Common myeloid progenitor, CD34-positive (primary cell): ENCODE measurements around the gene TEAD1.

Experiments
- CTCF ChIA-PET: fragments of 350-600 bp; sonication (Branson Sonifier 250); formaldehyde crosslinking; loops from one replicate; lab custom pipeline; 2021; ENCODE audit warnings: antibody characterized with exemption; lab: Charles Lee
- POLR2A ChIA-PET: fragments of 350-600 bp; sonication (Branson Sonifier 250); formaldehyde crosslinking; loops from one replicate; lab custom pipeline; 2021; ENCODE audit warnings: antibody characterized with exemption; lab: Charles Lee
- DNase-seq, 3 donors: peaks; one replicate each; pipeline versions ENCODE4 v3.0.0 to v3.0.0-alpha.2; 2013
- H3K27ac ChIP-seq, 2 experiments: 1 replicate in 1 of 2; 2 replicates in 1 of 2; pipeline ENCODE4 v1.7.0; 2013; ENCODE audit warnings: inconsistent platforms in 2 of 2, low read length in 2 of 2, mild to moderate bottlenecking in 2 of 2, low read depth in 1 of 2, moderate library complexity in 1 of 2; ENCODE audit not compliant: severe bottlenecking in 2 of 2, insufficient read depth in 1 of 2, poor library complexity in 1 of 2
- H3K27me3 ChIP-seq, 5 experiments: replicated peaks in 2 of 5; 1 replicate in 3 of 5; 2 replicates in 2 of 5; pipeline versions ENCODE4 v1.6.1 to v1.7.0; 2013; ENCODE audit warnings: low read length in 4 of 5, mild to moderate bottlenecking in 2 of 5, moderate library complexity in 2 of 5, inconsistent platforms in 1 of 5; ENCODE audit not compliant: insufficient read depth in 5 of 5, control insufficient read depth in 4 of 5
- H3K36me3 ChIP-seq, 4 experiments: 1 replicate in 2 of 4; 2 replicates in 2 of 4; pipeline versions ENCODE4 v1.6.1 to v1.7.0; 2013; ENCODE audit warnings: low read length in 3 of 4, control low read depth in 1 of 4, mild to moderate bottlenecking in 1 of 4; ENCODE audit not compliant: control insufficient read depth in 4 of 4, insufficient read depth in 4 of 4
- H3K4me1 ChIP-seq, 4 experiments: 1 replicate in 3 of 4; 2 replicates in 1 of 4; pipeline versions ENCODE4 v1.6.1 to v1.7.1; 2013; ENCODE audit warnings: low read length in 3 of 4, mild to moderate bottlenecking in 3 of 4, control low read depth in 1 of 4, inconsistent platforms in 1 of 4, moderate library complexity in 1 of 4; ENCODE audit not compliant: control insufficient read depth in 4 of 4, insufficient read depth in 4 of 4; ENCODE audit errors: control extremely low read depth in 1 of 4
- H3K4me3 ChIP-seq, 7 experiments: 1 replicate in 4 of 7; 2 replicates in 3 of 7; pipeline versions ENCODE4 v1.5.1 to v1.7.0; 2013; ENCODE audit warnings: mild to moderate bottlenecking in 7 of 7, low read length in 6 of 7, moderate library complexity in 6 of 7, inconsistent platforms in 2 of 7, low read depth in 2 of 7, control low read depth in 1 of 7; ENCODE audit not compliant: insufficient read depth in 4 of 7, control insufficient read depth in 1 of 7; ENCODE audit errors: extremely low read depth in 1 of 7
- H3K9me3 ChIP-seq, 5 experiments: 1 replicate in 4 of 5; 2 replicates in 1 of 5; pipeline versions ENCODE4 v1.6.1 to v1.7.1; 2013; ENCODE audit warnings: low read length in 4 of 5, mild to moderate bottlenecking in 2 of 5, inconsistent platforms in 1 of 5, low read depth in 1 of 5, moderate library complexity in 1 of 5; ENCODE audit not compliant: control insufficient read depth in 4 of 5, insufficient read depth in 2 of 5; ENCODE audit errors: control extremely low read depth in 1 of 5
- WGBS: methylation state at CpG from one replicate; pipeline ENCODE4 v1.1.5; 2013; ENCODE audit not compliant: insufficient coverage; 5-methylcytosine and 5-hydroxymethylcytosine counted together

The TEAD1 gene

GRCh38 chr11:12991426-12991825 is 317.2 kb downstream of the TEAD1 start:
- CTCF ChIA-PET: no interaction called here
- no peaks in the 10 kb centered on the region for H3K27me3 ChIP-seq
- H3K4me3 ChIP-seq: no peak overlapping the region
- DNase-seq: no peak
- POLR2A ChIA-PET: interaction anchor here (0.6 kb wide), 1 partner anchor 33 kb away, joined by 3 read pairs; no protein-coding TSS in a partner anchor
- WGBS: 100% methylated on average over 1 of the region's 1 CpG
- no peaks in the 10 kb centered on the region for H3K36me3 ChIP-seq
- no peaks in the 10 kb centered on the region for H3K9me3 ChIP-seq
- no peak overlapping the region for H3K27ac ChIP-seq
- H3K4me1 ChIP-seq: no peaks in the 10 kb centered on the region

GRCh38 chr11:12993626-12994025 is 319.4 kb downstream of the TEAD1 start:
- DNase-seq: no peak
- Histone ChIP-seq H3K36me3 (no peaks in the 10 kb centered on the region), H3K27me3 (no peaks in the 10 kb centered on the region), H3K27ac (no peak overlapping the region), H3K9me3 (no peaks in the 10 kb centered on the region), H3K4me1 (no peaks in the 10 kb centered on the region), H3K4me3 (no peak overlapping the region)
- ChIA-PET CTCF (no interaction called here), POLR2A (no interaction called here)
- 100% methylated on average over 1 of the region's 1 CpG for WGBS
